ENCODE measurements around the gene PRKN. TPM values are rescaled to one million over a fixed set of nuclear protein-coding genes. Genes with fewer than 3 reads are reported as not detected.

Gene PRKN
- total RNA-seq, 1 experiment from 2014 or later = 0.34 TPM

- BruUV-seq (replicated peaks) = no TSS peak
- Mint-ChIP-seq H3K4me1 (ENCODE audit: low read depth, unreplicated experiment) (no peaks in the 10 kb centered on the region), H3K27me3 (ENCODE audit: insufficient read depth, unreplicated experiment) (peaks cover 16% of the 10 kb centered on the region), H3K4me3 (ENCODE audit: unreplicated experiment) (no peak overlapping the region), H3K9me3 (ENCODE audit: unreplicated experiment) (no peaks in the 10 kb centered on the region), H3K36me3 (ENCODE audit: insufficient read depth, unreplicated experiment) (no peaks in the 10 kb centered on the region), H3K27ac (ENCODE audit: unreplicated experiment) (no peak overlapping the region)
- no peak for TF ChIP-seq CTCF (IDR thresholded peaks at IDR 0.05; ENCODE audit: insufficient read depth in 1 of 2, low read depth in 1 of 2, low read length in 1 of 2, severe bottlenecking in 1 of 2, unreplicated experiment in 1 of 2)
- DNase-seq = no peak
- H3K4me3 ChIP-seq (ENCODE audit: low read depth, low read length) = no peak overlapping the region
- no peaks in the 10 kb centered on the region for H3K9me3 ChIP-seq
- no peaks in the 10 kb centered on the region for H3K36me3 ChIP-seq (ENCODE audit: control insufficient read depth, insufficient read depth, low read length)
- CTCF ChIA-PET = no interaction called here
- H3K4me1 ChIP-seq = no peaks in the 10 kb centered on the region
- no peaks in the 10 kb centered on the region for H3K27me3 ChIP-seq (replicated peaks; ENCODE audit: control insufficient read depth, insufficient read depth, low read length)
- intact Hi-C loops (cut with micrococcal nuclease; ENCODE audit: unreplicated experiment) = no loop called here
- POLR2A ChIA-PET = no interaction called here
Observed at GRCh38 chr6:161686655-161687054, 1040.9 kb downstream of the PRKN start.

GRCh38 chr6:161684731-161685475 is 1042.7 kb downstream of the PRKN start:
- intact Hi-C loops (cut with micrococcal nuclease; ENCODE audit: unreplicated experiment) = no loop called here
- Histone ChIP-seq H3K36me3 (ENCODE audit: control insufficient read depth, insufficient read depth, low read length) (no peaks in the 10 kb centered on the region), H3K9me3 (no peaks in the 10 kb centered on the region), H3K27me3 (replicated peaks; ENCODE audit: control insufficient read depth, insufficient read depth, low read length) (no peaks in the 10 kb centered on the region), H3K4me1 (no peaks in the 10 kb centered on the region), H3K4me3 (ENCODE audit: low read depth, low read length) (no peak overlapping the region)
- Mint-ChIP-seq H3K27me3 (ENCODE audit: insufficient read depth, unreplicated experiment) (peaks cover 12% of the 10 kb centered on the region), H3K4me1 (ENCODE audit: low read depth, unreplicated experiment) (no peaks in the 10 kb centered on the region), H3K4me3 (ENCODE audit: unreplicated experiment) (no peak overlapping the region), H3K36me3 (ENCODE audit: insufficient read depth, unreplicated experiment) (no peaks in the 10 kb centered on the region), H3K9me3 (ENCODE audit: unreplicated experiment) (no peaks in the 10 kb centered on the region), H3K27ac (ENCODE audit: unreplicated experiment) (no peak overlapping the region)
- ChIA-PET CTCF (no interaction called here), POLR2A (no interaction called here)
- DNase-seq = no peak
- TF ChIP-seq CTCF (IDR thresholded peaks at IDR 0.05; ENCODE audit: insufficient read depth in 1 of 2, low read depth in 1 of 2, low read length in 1 of 2, severe bottlenecking in 1 of 2, unreplicated experiment in 1 of 2) = no peak
- BruUV-seq (replicated peaks) = no TSS peak

- no peak for DNase-seq
- H3K27ac Mint-ChIP-seq (ENCODE audit: unreplicated experiment) = no peak overlapping the region
- BruUV-seq (replicated peaks) = no TSS peak
- Histone ChIP-seq H3K36me3 (ENCODE audit: control insufficient read depth, insufficient read depth, low read length) (no peaks in the 10 kb centered on the region), H3K27me3 (replicated peaks; ENCODE audit: control insufficient read depth, insufficient read depth, low read length) (no peaks in the 10 kb centered on the region), H3K4me1 (no peaks in the 10 kb centered on the region), H3K4me3 (ENCODE audit: low read depth, low read length) (no peak overlapping the region), H3K9me3 (no peaks in the 10 kb centered on the region)
- no peaks in the 10 kb centered on the region for H3K36me3 Mint-ChIP-seq (ENCODE audit: insufficient read depth, unreplicated experiment)
- no peaks in the 10 kb centered on the region for H3K9me3 Mint-ChIP-seq (ENCODE audit: unreplicated experiment)
- CTCF ChIA-PET = interaction anchor here (0.5 kb wide), 1 partner anchor 1733 kb away, joined by 3 read pairs; no protein-coding TSS in a partner anchor
- no peak overlapping the region for H3K4me3 Mint-ChIP-seq (ENCODE audit: unreplicated experiment)
- intact Hi-C loops (cut with micrococcal nuclease; ENCODE audit: unreplicated experiment) = no loop called here
- no peak for TF ChIP-seq CTCF (IDR thresholded peaks at IDR 0.05; ENCODE audit: insufficient read depth in 1 of 2, low read depth in 1 of 2, low read length in 1 of 2, severe bottlenecking in 1 of 2, unreplicated experiment in 1 of 2)
- H3K27me3 Mint-ChIP-seq (ENCODE audit: insufficient read depth, unreplicated experiment) = peaks cover 12% of the 10 kb centered on the region
- POLR2A ChIA-PET = no interaction called here
- no peaks in the 10 kb centered on the region for H3K4me1 Mint-ChIP-seq (ENCODE audit: low read depth, unreplicated experiment)
Observed at GRCh38 chr6:161683400-161683799, 1044.2 kb downstream of the PRKN start.
